GM21360 (cell line): ENCODE measurements around the gene ADRA2C.

Experiments used
- ATAC-seq: cut with Tn5 transposase; IDR thresholded peaks from one replicate; pipeline ENCODE4 v1.9.1; 2021; ENCODE audit warnings: mild to moderate bottlenecking, moderate library complexity; ENCODE audit not compliant: unreplicated experiment

Gene ADRA2C

GRCh38 chr4:3732076-3733028 is 33.8 kb upstream of the ADRA2C start:
- no peak for ATAC-seq

DNA sequence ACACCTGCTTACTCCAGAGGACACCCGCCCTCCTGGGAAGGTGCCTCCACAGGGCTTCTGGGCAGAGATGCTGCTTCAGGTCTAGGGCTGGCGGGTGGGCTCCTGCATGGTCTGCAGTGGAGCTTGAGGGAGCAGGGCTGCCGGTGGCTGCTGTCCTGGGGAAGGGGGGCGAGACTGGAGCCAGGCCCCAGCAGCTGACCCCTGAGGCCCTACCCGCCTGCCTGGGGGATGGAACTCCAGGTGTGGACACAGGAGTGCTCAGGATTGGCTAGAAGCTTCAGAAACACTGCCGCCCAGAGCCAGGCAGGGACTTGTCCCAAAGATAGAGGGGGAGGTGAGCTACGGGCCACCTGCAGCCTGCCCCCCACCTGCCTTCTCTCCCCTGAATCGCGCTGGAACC is 33.0 kb upstream of the ADRA2C start:
- ATAC-seq = no peak

GRCh38 chr4:3735196-3735595 is 31.0 kb upstream of the ADRA2C start:
- no peak for ATAC-seq

DNA sequence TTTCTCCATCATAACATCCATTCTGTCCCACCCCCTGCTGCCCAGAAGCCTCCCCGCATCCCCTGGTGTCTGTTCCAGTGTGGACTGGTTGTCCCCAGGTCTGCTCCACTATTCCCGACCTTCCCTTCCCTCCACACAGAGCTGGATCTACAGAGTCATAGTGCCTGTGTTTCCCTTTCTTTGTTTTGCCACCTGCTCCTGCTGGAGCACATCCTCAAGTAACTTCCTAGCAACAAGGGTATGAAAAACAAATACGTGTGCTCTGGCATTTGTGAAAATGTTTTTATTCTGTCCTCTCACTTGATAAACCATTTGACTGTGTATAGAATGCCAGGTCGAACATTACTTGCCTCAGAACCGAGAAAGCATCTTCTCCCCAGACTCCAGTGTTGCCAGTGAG is 29.9 kb upstream of the ADRA2C start:
- ATAC-seq = no peak

DNA sequence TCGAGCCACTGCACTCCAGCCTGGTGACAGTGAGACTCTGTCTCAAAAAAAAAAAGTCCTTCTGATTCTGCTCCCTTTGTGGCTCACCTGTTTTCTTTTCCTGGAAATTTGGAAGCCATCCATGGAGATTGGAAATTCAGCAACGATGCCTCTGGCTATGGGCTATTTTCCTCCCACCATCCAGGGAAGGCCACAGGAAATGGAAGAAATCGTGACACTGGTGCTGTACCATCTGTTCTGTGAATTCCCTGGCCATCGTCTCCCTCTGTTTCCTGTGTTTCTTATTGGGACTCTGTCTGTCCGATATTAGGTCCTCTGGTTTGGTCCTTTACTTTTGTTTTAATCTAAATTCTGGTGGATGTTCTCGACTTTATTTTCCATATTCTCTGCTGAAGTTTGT is 29.4 kb upstream of the ADRA2C start:
- no peak for ATAC-seq

DNA sequence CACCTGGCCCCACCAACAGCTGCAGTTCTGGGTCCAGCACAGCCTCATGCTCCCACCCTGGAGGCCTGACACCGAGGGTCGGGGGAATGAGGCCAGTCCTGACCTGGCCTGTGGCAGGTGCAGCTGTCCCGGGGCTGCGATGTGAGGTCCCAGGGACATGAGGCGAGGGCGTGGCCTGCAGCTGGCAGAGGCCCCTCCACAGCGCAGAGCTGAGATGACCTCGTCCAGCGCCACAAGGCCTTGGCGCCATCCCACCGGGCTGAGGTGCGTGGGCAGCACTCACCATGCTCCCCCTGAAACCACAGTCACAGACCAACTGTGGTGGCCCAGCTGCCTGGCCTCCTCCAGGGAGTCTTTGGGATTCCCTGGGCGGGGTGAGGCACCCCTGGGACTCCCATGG is 26.6 kb upstream of the ADRA2C start:
- no peak for ATAC-seq

- ATAC-seq = no peak
These were observed 25.9 kb upstream of the ADRA2C start for GRCh38 chr4:3740256-3740655.

DNA sequence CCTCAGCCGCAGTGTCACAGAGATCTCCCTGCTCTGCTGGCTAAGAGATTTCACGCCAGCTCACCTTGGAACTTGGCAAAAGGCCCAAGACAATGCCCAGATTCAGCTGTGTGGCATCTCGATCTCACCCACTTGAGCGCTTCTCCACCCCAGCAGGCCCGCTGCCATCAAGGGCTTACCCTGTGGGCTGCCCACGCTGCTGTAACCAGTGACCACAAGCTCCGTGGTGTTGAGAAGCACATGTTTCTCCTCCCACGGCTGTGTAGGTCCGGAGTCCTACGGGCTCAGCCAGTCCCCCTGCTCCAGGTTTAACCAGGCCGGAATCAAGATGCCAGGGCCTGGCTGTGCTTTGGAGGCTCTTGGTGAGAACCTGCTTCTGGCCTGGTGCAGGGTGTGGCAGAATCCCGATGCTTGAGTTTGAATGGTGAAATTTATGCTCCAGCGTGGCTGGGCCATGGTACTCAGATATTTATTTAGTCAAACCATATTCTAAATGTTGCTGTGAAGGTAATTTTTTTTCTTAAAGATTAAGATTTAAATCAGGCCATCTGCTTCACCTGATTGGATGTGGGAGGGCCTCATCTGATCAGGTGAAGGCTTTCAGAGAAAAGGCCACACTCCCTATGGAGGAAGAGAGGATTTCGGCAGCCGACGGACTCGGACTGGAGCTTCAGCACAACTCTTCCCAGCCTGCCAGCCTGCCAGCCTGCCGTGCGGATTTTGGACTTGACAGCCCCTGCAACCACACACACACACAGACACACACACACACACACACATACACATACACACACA is 24.8 kb upstream of the ADRA2C start:
- no peak for ATAC-seq

GRCh38 chr4:3742610-3743009 is 23.6 kb upstream of the ADRA2C start:
- no peak for ATAC-seq

GRCh38 chr4:3744232-3744631 is 22.0 kb upstream of the ADRA2C start:
- no peak for ATAC-seq

DNA sequence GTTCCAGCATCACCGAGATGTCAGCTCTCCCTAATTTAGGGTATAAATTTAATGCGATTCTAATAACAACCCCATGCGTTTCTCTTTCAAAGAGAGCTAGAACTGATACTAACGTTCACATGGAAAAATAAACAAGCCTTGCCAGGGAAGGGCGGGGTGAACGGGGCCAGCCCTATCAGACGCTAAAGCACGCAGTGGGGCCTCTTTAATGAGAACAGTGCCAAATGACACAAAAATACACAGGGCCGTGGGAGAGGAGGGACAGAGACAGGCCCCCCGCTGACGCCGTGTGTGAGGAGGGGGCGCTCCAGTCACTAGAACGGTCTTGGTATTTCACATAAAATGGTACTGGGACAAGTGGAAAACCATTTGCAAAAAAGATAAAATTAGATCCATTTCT is 21.3 kb upstream of the ADRA2C start:
- no peak for ATAC-seq

GRCh38 chr4:3745886-3746656 is 20.1 kb upstream of the ADRA2C start:
- no peak for ATAC-seq

GRCh38 chr4:3746701-3747580 is 19.2 kb upstream of the ADRA2C start:
- ATAC-seq = no peak

- no peak for ATAC-seq
These were observed 18.6 kb upstream of the ADRA2C start for GRCh38 chr4:3747581-3747904.

- ATAC-seq = no peak
These were observed 17.9 kb upstream of the ADRA2C start for GRCh38 chr4:3748136-3748898.

DNA sequence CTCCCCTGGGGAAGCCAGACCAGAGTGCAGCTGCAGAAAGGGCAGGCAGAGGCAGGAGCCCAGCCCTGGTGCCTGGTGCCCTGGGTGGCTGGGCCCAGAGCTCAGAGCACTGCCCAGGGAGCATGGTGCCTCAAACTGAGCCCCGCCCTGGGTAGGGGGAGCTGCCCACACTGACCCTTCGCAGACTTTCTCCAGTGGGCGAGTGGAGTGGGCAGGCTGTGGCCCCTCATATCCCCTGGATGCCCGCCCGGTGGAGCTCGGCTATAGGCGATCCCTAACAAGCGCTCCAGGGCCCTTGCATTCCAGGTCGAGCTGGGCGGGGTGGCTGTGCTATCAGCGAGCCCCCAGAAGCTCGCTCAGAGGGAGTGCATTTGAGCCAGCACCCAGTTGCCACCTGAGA is 17.1 kb upstream of the ADRA2C start:
- ATAC-seq = no peak

- no peak for ATAC-seq
These were observed 15.9 kb upstream of the ADRA2C start for GRCh38 chr4:3750334-3750733.

- no peak for ATAC-seq
These were observed 14.2 kb upstream of the ADRA2C start for GRCh38 chr4:3752022-3752421.

DNA sequence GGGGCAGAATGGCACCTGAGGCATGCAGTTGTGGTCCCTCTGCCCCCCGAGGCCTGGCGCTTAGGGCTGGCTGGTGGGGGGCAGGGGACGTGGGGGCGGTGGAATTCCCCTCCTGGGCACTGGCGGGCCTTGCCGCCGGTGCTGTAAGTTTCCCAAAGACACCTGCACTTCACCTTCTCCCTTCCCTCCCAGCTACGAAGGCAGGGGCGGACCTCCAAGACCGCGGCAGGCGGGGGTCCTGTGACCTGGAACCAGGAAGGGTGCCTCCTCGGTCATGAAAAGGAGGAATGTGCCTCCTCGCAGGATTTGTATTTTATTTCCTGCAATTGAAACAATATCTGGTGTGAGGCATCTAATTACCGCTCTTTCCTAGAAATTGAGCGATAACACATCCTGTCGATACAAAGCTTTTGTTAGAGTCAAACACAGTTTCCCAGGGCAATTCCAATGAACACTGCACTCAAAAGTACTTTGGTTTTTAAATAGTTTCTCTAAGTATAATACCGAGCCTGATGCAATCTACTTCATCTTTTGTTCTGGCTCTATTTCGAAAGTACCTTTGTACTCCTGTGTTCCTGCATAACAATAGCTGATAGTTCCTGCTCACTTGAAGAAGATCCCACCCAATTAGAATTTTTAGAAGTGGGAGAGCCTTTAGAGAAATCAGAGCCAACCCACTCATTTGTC is 12.3 kb upstream of the ADRA2C start:
- ATAC-seq = no peak
